Prostate gland (tissue), 2 donors: Measurements from ENCODE around the gene DNM3.

Source experiments
- CTCF ChIP-seq, 4 experiments: fragments of 200-600 bp in 2 of 4; fragments of 450-650 bp in 2 of 4; sonication (generic) in 2 of 4; IDR thresholded peaks; 1 replicate in 3 of 4; 2 replicates in 1 of 4; pipeline ENCODE4 v1.5.1; 2016 to 2019; ENCODE audit warnings: antibody characterized with exemption in 4 of 4, mild to moderate bottlenecking in 2 of 4, moderate library complexity in 2 of 4
- POLR2A ChIP-seq: fragments of 450-650 bp; IDR thresholded peaks from one replicate; pipeline ENCODE4 v1.6.1; 2016; ENCODE audit warnings: antibody characterized with exemption, mild to moderate bottlenecking
- POLR2AphosphoS5 ChIP-seq: sonication (generic); formaldehyde crosslinking; IDR thresholded peaks from one replicate; pipeline ENCODE4 v1.6.1; 2017; ENCODE audit warnings: antibody characterized with exemption

- no peak for TF ChIP-seq CTCF (IDR thresholded peaks at IDR 0.05)
- TF ChIP-seq POLR2A: no peak
- no peak for TF ChIP-seq POLR2AphosphoS5
These were observed 284.6 kb downstream of the DNM3 start for GRCh38 chr1:172125812-172126430.
